GM13977 (cell line): ENCODE data around the gene LENG1.
A peak's percentile ranks its signal among the peaks of the same experiment; 100 is the strongest.
"Not testable (repeated sequence)": the region's sequence is repeated elsewhere in the genome, so short reads cannot be mapped to it uniquely, and the experiment has no call there.

ENCODE experiments used
- DNase-seq: peaks from one replicate; pipeline ENCODE4 v3.0.0; 2012; ENCODE audit warnings: low spot score
- CTCF ChIP-seq: IDR thresholded peaks from 2 replicates; pipeline ENCODE4 v1.5.1; 2012; ENCODE audit warnings: mild to moderate bottlenecking, control low read depth; ENCODE audit not compliant: insufficient read depth; ENCODE audit errors: extremely low read depth, missing control alignments
- in situ Hi-C: fragments of 300-500 bp; cut with MboI; formaldehyde crosslinking; loops from one replicate; pipeline ENCODE4 v1.12.0; 2022; ENCODE audit warnings: low sequenced_read_pairs, low pct_unique_long_range_greater_than_20kb, mixed read lengths, inconsistent platforms; ENCODE audit not compliant: unreplicated experiment

LENG1 gene

GRCh38 chr19:54159352-54160181 is at the start of gene LENG1:
TSS of gene LENG1 (minus strand) at chr19:54159721. CDS start at chr19:54159695, 26 bp downstream.
- TF ChIP-seq CTCF, result peak; percentile 34
- in situ Hi-C loops, result no loop called here
- peak; percentile 99 for DNase-seq

DNA sequence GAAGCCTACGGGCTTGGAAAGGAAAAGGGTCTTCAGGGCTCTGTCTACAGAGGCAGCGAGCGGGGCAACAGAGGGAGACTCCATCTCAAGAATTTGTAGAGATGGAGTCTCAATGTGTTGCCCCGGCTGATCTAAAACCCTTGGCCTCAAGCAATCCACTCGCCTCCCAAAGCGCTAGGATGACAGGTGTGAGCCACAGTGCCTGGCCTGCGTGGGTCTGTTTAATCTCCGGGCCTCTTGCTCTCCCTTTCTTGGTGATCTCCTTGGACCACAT is 49.2 kb upstream of the LENG1 start:
- DNase-seq, result no peak
- in situ Hi-C loops, result no loop called here
- no peak for TF ChIP-seq CTCF

DNA sequence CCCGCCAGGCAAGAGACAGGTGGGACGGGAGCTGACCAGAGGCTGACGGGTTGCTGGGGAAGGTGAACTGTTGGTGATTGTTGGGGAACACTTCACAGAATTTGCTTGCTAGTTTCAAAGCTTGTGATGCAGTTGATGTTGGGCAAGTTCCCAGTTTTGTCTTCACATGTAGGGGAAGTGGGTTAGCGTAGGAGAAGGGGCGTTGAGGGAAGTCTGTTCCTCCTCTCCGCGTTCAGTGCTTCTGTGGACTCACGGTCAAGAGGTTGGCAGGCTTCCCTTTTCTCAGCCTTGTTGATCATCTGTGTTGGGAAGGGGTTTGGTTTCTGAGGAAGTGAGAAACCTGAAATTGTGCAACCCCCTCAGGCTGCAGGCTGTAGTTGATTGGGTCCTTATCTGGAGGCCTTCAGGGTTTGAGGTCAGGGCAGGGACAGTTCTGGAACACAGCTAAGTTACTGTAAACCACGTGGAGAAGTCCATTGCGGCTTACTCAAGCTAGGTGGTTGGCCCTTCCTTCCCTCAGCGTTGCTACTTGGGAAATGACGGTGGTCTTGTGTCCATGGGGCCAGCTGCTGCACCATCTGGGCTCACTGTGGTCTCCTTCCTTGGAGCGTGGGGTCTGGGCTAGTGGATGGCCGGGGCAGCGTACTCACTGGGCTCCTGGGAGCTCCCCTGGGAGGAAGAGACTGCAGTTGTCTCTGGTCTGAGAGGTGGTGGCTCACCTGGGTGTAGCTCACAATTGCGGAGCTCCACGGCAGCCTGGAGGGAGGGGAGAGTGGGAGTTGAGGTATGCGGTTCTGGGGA is 48.7 kb upstream of the LENG1 start:
- no peak for TF ChIP-seq CTCF
- DNase-seq, result peak; percentile 61
- in situ Hi-C loops, result no loop called here

DNA sequence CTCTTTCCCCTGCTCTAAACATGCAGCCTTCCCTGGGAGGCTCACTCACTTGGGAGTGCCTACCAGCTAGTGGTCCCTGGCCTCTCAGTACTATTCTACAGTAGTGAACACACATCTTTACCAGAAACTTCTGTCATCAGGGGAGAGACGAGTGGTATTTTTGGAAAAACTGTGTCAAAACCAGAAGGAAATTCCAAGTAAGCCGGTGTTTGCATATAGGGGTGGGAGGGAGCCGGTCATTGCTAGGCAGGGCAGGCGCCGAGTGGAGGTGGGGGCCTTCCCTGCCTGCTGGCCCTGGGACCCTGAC is 48.1 kb upstream of the LENG1 start:
- DNase-seq, result no peak
- in situ Hi-C loops, result no loop called here
- TF ChIP-seq CTCF, result no peak

- in situ Hi-C loops, DNase-seq: not testable (repeated sequence)
Observed at GRCh38 chr19:54207193-54207592, 47.7 kb upstream of the LENG1 start.

- in situ Hi-C loops, result no loop called here
Observed at GRCh38 chr19:54206831-54207177, 47.3 kb upstream of the LENG1 start.

More at GRCh38 chr19:54206831-54207177, 47.3 kb upstream of the LENG1 start:
- DNase-seq, result no peak
- no peak for TF ChIP-seq CTCF
